Measurements from ENCODE around the gene RAP1GAP.

GRCh38 chr1:21584096-21584495, 85.1 kb downstream of the RAP1GAP start:
- TF ChIP-seq CTCF (IDR thresholded peaks at IDR 0.05) (no peak), EZH2 (IDR thresholded peaks at IDR 0.05) (no peak)
